Activated CD4-positive, CD25-positive, alpha-beta regulatory T cell treated with anti-CD3 and anti-CD28 coated beads, Interleukin-2, amount 50 U/mL, for 16 hours (primary cell): Measurements from ENCODE around the gene HELB.
"Not testable (repeated sequence)": the region's sequence is repeated elsewhere in the genome, so short reads cannot be mapped to it uniquely, and the experiment has no call there.

Experiments used
- DNase-seq: peaks from one replicate; pipeline ENCODE4 v3.0.0-alpha.2; 2020; ENCODE audit warnings: low read depth, low spot score

Gene HELB

GRCh38 chr12:66303316-66303804 lies 1.1 kb downstream of the HELB start:
- DNase-seq, result not testable (repeated sequence)

- no peak for DNase-seq
Observed at GRCh38 chr12:66304296-66304900, 2.1 kb downstream of the HELB start.

- no peak for DNase-seq
Observed at GRCh38 chr12:66309606-66310005, 7.3 kb downstream of the HELB start.

GRCh38 chr12:66312189-66312588 lies 9.9 kb downstream of the HELB start:
- no peak for DNase-seq

GRCh38 chr12:66314278-66314677 lies 12.0 kb downstream of the HELB start:
- no peak for DNase-seq

- no peak for DNase-seq
Observed at GRCh38 chr12:66319266-66319954, 17.1 kb downstream of the HELB start.

- no peak for DNase-seq
Observed at GRCh38 chr12:66320996-66321395, 18.7 kb downstream of the HELB start.

GRCh38 chr12:66321435-66321834 lies 19.1 kb downstream of the HELB start:
- no peak for DNase-seq

GRCh38 chr12:66323017-66323416 lies 20.7 kb downstream of the HELB start:
- DNase-seq, result no peak

GRCh38 chr12:66329941-66330340 lies 27.6 kb downstream of the HELB start:
- DNase-seq, result no peak

GRCh38 chr12:66331016-66331415 lies 28.7 kb downstream of the HELB start:
- no peak for DNase-seq

GRCh38 chr12:66331814-66332213 lies 29.5 kb downstream of the HELB start:
- no peak for DNase-seq

GRCh38 chr12:66335746-66336145 lies 33.5 kb downstream of the HELB start:
- DNase-seq, result no peak

GRCh38 chr12:66337381-66338010 lies 35.2 kb downstream of the HELB start:
- DNase-seq, result no peak

- no peak for DNase-seq
Observed at GRCh38 chr12:66340131-66340530, 37.8 kb downstream of the HELB start.

- DNase-seq, result no peak
Observed at GRCh38 chr12:66341126-66341525, 38.8 kb downstream of the HELB start.

GRCh38 chr12:66345212-66345611 lies 42.9 kb downstream of the HELB start:
- DNase-seq, result no peak

GRCh38 chr12:66345956-66346355 lies 43.7 kb downstream of the HELB start:
- DNase-seq, result no peak

- DNase-seq, result no peak
Observed at GRCh38 chr12:66351301-66351700, 49.0 kb downstream of the HELB start.

- no peak for DNase-seq
Observed at GRCh38 chr12:66352197-66352596, 49.9 kb downstream of the HELB start.

- no peak for DNase-seq
Observed at GRCh38 chr12:66352899-66353298, 50.6 kb downstream of the HELB start.

GRCh38 chr12:66354291-66354690 lies 52.0 kb downstream of the HELB start:
- no peak for DNase-seq

GRCh38 chr12:66359300-66359699 lies 57.0 kb downstream of the HELB start:
- no peak for DNase-seq
